OCI-LY1 (cell line): ENCODE measurements around the gene LRRC8B.

Source experiments
- H2AFZ ChIP-seq: fragments of 200-600 bp; sonication (generic), shearing (Covaris generic); 2 replicates; pipeline ENCODE4 v1.6.0; 2014; ENCODE audit warnings: antibody characterized with exemption, mild to moderate bottlenecking, low read length
- H3F3A ChIP-seq: fragments of 200-600 bp; sonication (generic), shearing (Covaris generic); 2 replicates; pipeline ENCODE4 v1.6.0; 2014; ENCODE audit warnings: mild to moderate bottlenecking, antibody characterized with exemption, low read length, moderate library complexity; ENCODE audit not compliant: insufficient read depth
- H3K27ac ChIP-seq: fragments of 200-600 bp; sonication (generic); 2 replicates; pipeline ENCODE4 v1.5.1; 2014; ENCODE audit warnings: low read length, mixed run types, mild to moderate bottlenecking, low read depth; ENCODE audit not compliant: poor library complexity, severe bottlenecking
- H3K27me3 ChIP-seq: fragments of 200-600 bp; sonication (generic); 2 replicates; pipeline ENCODE4 v1.6.0; 2014; ENCODE audit warnings: antibody characterized with exemption, mild to moderate bottlenecking, low read length, moderate library complexity; ENCODE audit not compliant: insufficient read depth
- H3K36me3 ChIP-seq: fragments of 200-600 bp; sonication (generic); 2 replicates; pipeline ENCODE4 v1.6.1; 2014; ENCODE audit warnings: mild to moderate bottlenecking, antibody characterized with exemption, low read length, moderate library complexity, mixed read lengths; ENCODE audit not compliant: insufficient read depth
- H3K4me1 ChIP-seq: fragments of 200-600 bp; sonication (generic); 2 replicates; pipeline ENCODE4 v1.5.1; 2014; ENCODE audit warnings: mild to moderate bottlenecking, low read length, moderate library complexity; ENCODE audit not compliant: insufficient read depth, severe bottlenecking
- H3K4me2 ChIP-seq: fragments of 200-600 bp; sonication (generic), shearing (Covaris generic); 2 replicates; pipeline ENCODE4 v1.6.1; 2014; ENCODE audit warnings: low read length
- H3K4me3 ChIP-seq: fragments of 200-600 bp; sonication (generic); 2 replicates; pipeline ENCODE4 v1.5.1; 2014; ENCODE audit warnings: low read length, low read depth, mild to moderate bottlenecking, mixed read lengths; ENCODE audit not compliant: poor library complexity, severe bottlenecking
- H3K79me2 ChIP-seq: fragments of 200-600 bp; shearing (Covaris generic); 2 replicates; pipeline ENCODE4 v1.6.1; 2016; ENCODE audit warnings: mixed run types, low read length, mixed read lengths; ENCODE audit not compliant: insufficient read depth
- H3K9ac ChIP-seq: fragments of 200-600 bp; sonication (generic), shearing (Covaris generic); 2 replicates; pipeline ENCODE4 v1.6.1; 2014; ENCODE audit warnings: mild to moderate bottlenecking, low read length, mixed read lengths
- H3K9me2 ChIP-seq: fragments of 200-600 bp; sonication (generic), shearing (Covaris generic); 2 replicates; pipeline ENCODE4 v1.6.1; 2014; ENCODE audit warnings: low read depth, mild to moderate bottlenecking, low read length, mixed read lengths
- H3K9me3 ChIP-seq: fragments of 200-600 bp; shearing (Covaris generic); 2 replicates; pipeline ENCODE4 v1.6.1; 2014; ENCODE audit warnings: low read length, mixed read lengths
- H4K20me1 ChIP-seq: fragments of 200-600 bp; sonication (generic), shearing (Covaris generic); 2 replicates; pipeline ENCODE4 v1.6.0; 2016; ENCODE audit warnings: mild to moderate bottlenecking, low read length; ENCODE audit not compliant: insufficient read depth
- EZH2 ChIP-seq: fragments of 200-600 bp; sonication (generic), shearing (Covaris generic); IDR thresholded peaks from 2 replicates; pipeline ENCODE4 v1.8.0; 2017; ENCODE audit warnings: borderline replicate concordance, mixed run types, mild to moderate bottlenecking, antibody characterized with exemption, low read length, moderate library complexity, mixed read lengths
- TF ChIP-seq, protein P1 (sequence below): fragments of 200-600 bp; sonication (generic), shearing (Covaris generic); IDR thresholded peaks from 2 replicates; pipeline ENCODE4 v1.5.1; 2017; ENCODE audit warnings: mild to moderate bottlenecking, antibody characterized with exemption, low read length, moderate library complexity, mixed read lengths

The LRRC8B gene

GRCh38 chr1:89527750-89528381 is 3.2 kb downstream of the LRRC8B start:
- H3K9ac ChIP-seq, result no peak overlapping the region
- TF ChIP-seq EZH2, result no peak
- TF ChIP-seq, protein P1, sequence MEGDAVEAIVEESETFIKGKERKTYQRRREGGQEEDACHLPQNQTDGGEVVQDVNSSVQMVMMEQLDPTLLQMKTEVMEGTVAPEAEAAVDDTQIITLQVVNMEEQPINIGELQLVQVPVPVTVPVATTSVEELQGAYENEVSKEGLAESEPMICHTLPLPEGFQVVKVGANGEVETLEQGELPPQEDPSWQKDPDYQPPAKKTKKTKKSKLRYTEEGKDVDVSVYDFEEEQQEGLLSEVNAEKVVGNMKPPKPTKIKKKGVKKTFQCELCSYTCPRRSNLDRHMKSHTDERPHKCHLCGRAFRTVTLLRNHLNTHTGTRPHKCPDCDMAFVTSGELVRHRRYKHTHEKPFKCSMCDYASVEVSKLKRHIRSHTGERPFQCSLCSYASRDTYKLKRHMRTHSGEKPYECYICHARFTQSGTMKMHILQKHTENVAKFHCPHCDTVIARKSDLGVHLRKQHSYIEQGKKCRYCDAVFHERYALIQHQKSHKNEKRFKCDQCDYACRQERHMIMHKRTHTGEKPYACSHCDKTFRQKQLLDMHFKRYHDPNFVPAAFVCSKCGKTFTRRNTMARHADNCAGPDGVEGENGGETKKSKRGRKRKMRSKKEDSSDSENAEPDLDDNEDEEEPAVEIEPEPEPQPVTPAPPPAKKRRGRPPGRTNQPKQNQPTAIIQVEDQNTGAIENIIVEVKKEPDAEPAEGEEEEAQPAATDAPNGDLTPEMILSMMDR, result no peak
- H3F3A ChIP-seq, result no peaks in the 10 kb centered on the region; the same call in 1 of the 2 replicates
- no peak overlapping the region for H3K4me3 ChIP-seq
- no peaks in the 10 kb centered on the region for H3K9me2 ChIP-seq
- H3K27me3 ChIP-seq, result no peaks in the 10 kb centered on the region
- no peak overlapping the region for H2AFZ ChIP-seq
- H3K27ac ChIP-seq, result peak overlapping the region; percentile 16
- peaks cover 28% of the 10 kb centered on the region; the same call in 1 of the 2 replicates for H3K36me3 ChIP-seq
- peak overlapping the region; percentile 79; the same call in 1 of the 2 replicates for H3K4me2 ChIP-seq
- peaks cover 3% of the 10 kb centered on the region; the same call in 1 of the 2 replicates for H3K9me3 ChIP-seq
- H3K79me2 ChIP-seq, result peaks cover 63% of the 10 kb centered on the region
- peaks cover 39% of the 10 kb centered on the region for H3K4me1 ChIP-seq
- no peaks in the 10 kb centered on the region for H4K20me1 ChIP-seq

DNA sequence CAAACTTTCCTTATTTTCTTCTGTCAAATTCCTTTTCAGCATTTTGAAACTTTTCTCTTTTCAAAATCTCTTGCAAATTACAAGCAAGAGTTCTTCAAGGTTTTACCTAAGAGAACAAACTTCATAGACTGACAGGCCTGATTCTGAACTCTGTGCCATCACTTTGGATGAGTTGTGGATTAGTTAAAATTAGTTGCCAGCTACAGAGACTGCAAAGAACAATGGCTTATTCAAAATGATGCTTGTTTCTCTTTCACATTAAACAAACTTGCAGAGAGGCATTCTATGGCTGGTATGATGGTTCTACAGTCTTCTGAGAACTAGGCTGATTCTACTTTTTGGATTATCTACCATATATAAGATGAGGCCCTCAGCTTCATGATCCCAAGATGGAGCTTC is 3.8 kb downstream of the LRRC8B start:
- Histone ChIP-seq H4K20me1 (no peaks in the 10 kb centered on the region), H3K9ac (no peak overlapping the region), H3K9me3 (no peaks in the 10 kb centered on the region), H3K9me2 (no peaks in the 10 kb centered on the region), H3F3A (no peaks in the 10 kb centered on the region; the same call in 1 of the 2 replicates), H3K4me3 (no peak overlapping the region), H3K36me3 (peaks cover 28% of the 10 kb centered on the region; the same call in 1 of the 2 replicates), H3K79me2 (peaks cover 68% of the 10 kb centered on the region), H3K4me1 (peaks cover 39% of the 10 kb centered on the region), H3K27ac (peak overlapping the region; percentile 16), H3K4me2 (peak overlapping the region; percentile 79; the same call in 1 of the 2 replicates), H3K27me3 (no peaks in the 10 kb centered on the region), H2AFZ (no peak overlapping the region)
- TF ChIP-seq, protein P1, result no peak
- TF ChIP-seq EZH2, result no peak

GRCh38 chr1:89529196-89529595 is 4.6 kb downstream of the LRRC8B start:
- H3F3A ChIP-seq, result no peaks in the 10 kb centered on the region; the same call in 1 of the 2 replicates
- no peak overlapping the region for H3K27ac ChIP-seq
- peaks cover 31% of the 10 kb centered on the region for H3K4me1 ChIP-seq
- H3K9ac ChIP-seq, result no peak overlapping the region
- H3K4me2 ChIP-seq, result no peak overlapping the region
- no peaks in the 10 kb centered on the region for H3K27me3 ChIP-seq
- H3K36me3 ChIP-seq, result peaks cover 28% of the 10 kb centered on the region; the same call in 1 of the 2 replicates
- no peaks in the 10 kb centered on the region for H4K20me1 ChIP-seq
- no peak overlapping the region for H3K4me3 ChIP-seq
- no peaks in the 10 kb centered on the region for H3K9me2 ChIP-seq
- H2AFZ ChIP-seq, result no peak overlapping the region
- TF ChIP-seq, protein P1, result no peak
- TF ChIP-seq EZH2, result no peak
- no peaks in the 10 kb centered on the region for H3K9me3 ChIP-seq
- peaks cover 76% of the 10 kb centered on the region for H3K79me2 ChIP-seq
